Activated CD4-positive, CD25-positive, alpha-beta regulatory T cell (primary cell): ENCODE results near the gene CHRFAM7A.
"Not testable (repeated sequence)": the region's sequence is repeated elsewhere in the genome, so short reads cannot be mapped to it uniquely, and the experiment has no call there.

Experiments used
- DNase-seq, 4 experiments: peaks; one replicate each; lab custom pipeline; 2025; lab: John Stamatoyannopoulos, UW

Gene CHRFAM7A

DNA sequence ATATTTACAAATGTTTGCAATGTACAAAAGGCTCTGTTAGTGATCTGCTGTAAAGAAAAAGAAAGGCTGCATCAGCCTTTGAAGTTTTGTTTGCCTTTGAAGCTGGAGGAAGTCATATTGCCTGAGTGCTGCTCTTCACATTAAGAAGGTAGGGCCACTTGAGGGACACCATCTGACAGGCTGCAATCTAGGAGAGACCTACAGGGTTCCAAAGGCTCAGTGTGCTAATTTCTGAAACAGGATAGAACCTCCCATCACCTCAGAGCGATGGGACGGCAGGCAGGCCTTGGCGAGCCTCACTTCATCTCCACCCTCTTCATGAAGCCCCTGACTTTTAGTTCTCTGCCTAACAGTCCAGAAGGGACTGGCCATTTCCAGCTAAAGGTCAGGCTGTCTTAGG is 77.6 kb downstream of the CHRFAM7A start:
- DNase-seq: not testable (repeated sequence)

DNA sequence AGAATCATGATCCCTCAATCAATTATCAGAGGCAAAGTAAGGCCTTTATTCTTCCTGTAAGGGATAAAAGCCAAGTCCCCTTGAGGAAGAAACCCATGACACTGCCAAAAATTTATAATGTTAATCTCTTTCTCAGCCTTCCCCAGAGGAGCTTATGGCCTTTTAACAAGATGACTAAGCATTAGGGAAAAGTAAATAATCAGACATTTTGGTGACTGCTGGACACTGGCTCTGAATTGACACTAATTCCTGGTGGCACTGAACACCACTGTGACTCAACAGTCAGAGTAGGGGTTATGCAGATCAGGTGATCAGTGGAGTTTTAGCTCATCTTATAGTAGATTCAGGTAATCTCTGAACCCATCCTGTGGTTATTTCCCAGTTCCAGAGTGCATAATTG is 82.8 kb downstream of the CHRFAM7A start:
- not testable (repeated sequence) for DNase-seq
